Measurements from ENCODE around the gene GPATCH8.

GPATCH8 gene

GRCh38 chr17:44361292-44362260, 141.6 kb downstream of the GPATCH8 start (continued):
- no peak for TF ChIP-seq ZFP37 (tag by site-specific recombination; IDR thresholded peaks at IDR 0.05)
- TF ChIP-seq ZNF324 (tag by site-specific recombination; IDR thresholded peaks at IDR 0.05): no peak
- TF ChIP-seq, protein P1, sequence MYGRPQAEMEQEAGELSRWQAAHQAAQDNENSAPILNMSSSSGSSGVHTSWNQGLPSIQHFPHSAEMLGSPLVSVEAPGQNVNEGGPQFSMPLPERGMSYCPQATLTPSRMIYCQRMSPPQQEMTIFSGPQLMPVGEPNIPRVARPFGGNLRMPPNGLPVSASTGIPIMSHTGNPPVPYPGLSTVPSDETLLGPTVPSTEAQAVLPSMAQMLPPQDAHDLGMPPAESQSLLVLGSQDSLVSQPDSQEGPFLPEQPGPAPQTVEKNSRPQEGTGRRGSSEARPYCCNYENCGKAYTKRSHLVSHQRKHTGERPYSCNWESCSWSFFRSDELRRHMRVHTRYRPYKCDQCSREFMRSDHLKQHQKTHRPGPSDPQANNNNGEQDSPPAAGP (tag by site-specific recombination; IDR thresholded peaks at IDR 0.05): no peak
- peak; percentile 49; the same call in 1 of the 2 replicates for TF ChIP-seq KLF1 (tag by site-specific recombination; IDR thresholded peaks at IDR 0.05)
- 0 out of 2 replicates have a peak, but pooled peaks have one; percentile 20 for TF ChIP-seq SP2 (tag by site-specific recombination; IDR thresholded peaks at IDR 0.05)
- no peak for TF ChIP-seq ZNF843 (tag by site-specific recombination; IDR thresholded peaks at IDR 0.05)
- TF ChIP-seq, protein P2, sequence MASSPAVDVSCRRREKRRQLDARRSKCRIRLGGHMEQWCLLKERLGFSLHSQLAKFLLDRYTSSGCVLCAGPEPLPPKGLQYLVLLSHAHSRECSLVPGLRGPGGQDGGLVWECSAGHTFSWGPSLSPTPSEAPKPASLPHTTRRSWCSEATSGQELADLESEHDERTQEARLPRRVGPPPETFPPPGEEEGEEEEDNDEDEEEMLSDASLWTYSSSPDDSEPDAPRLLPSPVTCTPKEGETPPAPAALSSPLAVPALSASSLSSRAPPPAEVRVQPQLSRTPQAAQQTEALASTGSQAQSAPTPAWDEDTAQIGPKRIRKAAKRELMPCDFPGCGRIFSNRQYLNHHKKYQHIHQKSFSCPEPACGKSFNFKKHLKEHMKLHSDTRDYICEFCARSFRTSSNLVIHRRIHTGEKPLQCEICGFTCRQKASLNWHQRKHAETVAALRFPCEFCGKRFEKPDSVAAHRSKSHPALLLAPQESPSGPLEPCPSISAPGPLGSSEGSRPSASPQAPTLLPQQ (tag by site-specific recombination; IDR thresholded peaks at IDR 0.05): no peak
- no peak for TF ChIP-seq IKZF3 (tag by site-specific recombination; IDR thresholded peaks at IDR 0.05)
- TF ChIP-seq ZNF560 (tag by site-specific recombination; IDR thresholded peaks at IDR 0.05; ENCODE audit: borderline replicate concordance): no peak
- TF ChIP-seq ZNF341 (tag by site-specific recombination; IDR thresholded peaks at IDR 0.05; ENCODE audit: low read depth): peak; percentile 90
- TF ChIP-seq ZNF561 (tag by site-specific recombination; IDR thresholded peaks at IDR 0.05; ENCODE audit: borderline replicate concordance): no peak
- TF ChIP-seq ZNF514 (tag by site-specific recombination; IDR thresholded peaks at IDR 0.05): no peak
- peak; percentile 77; the same call in 1 of the 2 replicates for TF ChIP-seq ZNF394 (tag by site-specific recombination; IDR thresholded peaks at IDR 0.05; ENCODE audit: borderline replicate concordance)
- TF ChIP-seq ZNF629 (tag by site-specific recombination; IDR thresholded peaks at IDR 0.05): no peak
- TF ChIP-seq REST (tag by site-specific recombination; IDR thresholded peaks at IDR 0.05): no peak
- TF ChIP-seq ZNF132 (tag by site-specific recombination; IDR thresholded peaks at IDR 0.05; ENCODE audit: borderline replicate concordance): no peak
- TF ChIP-seq ZNF416 (tag by site-specific recombination; IDR thresholded peaks at IDR 0.05): no peak
- peak; percentile 38 for TF ChIP-seq GLIS1 (tag by site-specific recombination; IDR thresholded peaks at IDR 0.05)
- no peak for TF ChIP-seq ZNF580 (tag by site-specific recombination; IDR thresholded peaks at IDR 0.05)
- TF ChIP-seq, protein P3, sequence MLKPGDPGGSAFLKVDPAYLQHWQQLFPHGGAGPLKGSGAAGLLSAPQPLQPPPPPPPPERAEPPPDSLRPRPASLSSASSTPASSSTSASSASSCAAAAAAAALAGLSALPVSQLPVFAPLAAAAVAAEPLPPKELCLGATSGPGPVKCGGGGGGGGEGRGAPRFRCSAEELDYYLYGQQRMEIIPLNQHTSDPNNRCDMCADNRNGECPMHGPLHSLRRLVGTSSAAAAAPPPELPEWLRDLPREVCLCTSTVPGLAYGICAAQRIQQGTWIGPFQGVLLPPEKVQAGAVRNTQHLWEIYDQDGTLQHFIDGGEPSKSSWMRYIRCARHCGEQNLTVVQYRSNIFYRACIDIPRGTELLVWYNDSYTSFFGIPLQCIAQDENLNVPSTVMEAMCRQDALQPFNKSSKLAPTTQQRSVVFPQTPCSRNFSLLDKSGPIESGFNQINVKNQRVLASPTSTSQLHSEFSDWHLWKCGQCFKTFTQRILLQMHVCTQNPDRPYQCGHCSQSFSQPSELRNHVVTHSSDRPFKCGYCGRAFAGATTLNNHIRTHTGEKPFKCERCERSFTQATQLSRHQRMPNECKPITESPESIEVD (tag by site-specific recombination; IDR thresholded peaks at IDR 0.05): no peak
- 0 out of 2 replicates have a peak, but pooled peaks have one; percentile 10 for TF ChIP-seq GLIS2 (tag by site-specific recombination; IDR thresholded peaks at IDR 0.05)
- TF ChIP-seq, protein P4, sequence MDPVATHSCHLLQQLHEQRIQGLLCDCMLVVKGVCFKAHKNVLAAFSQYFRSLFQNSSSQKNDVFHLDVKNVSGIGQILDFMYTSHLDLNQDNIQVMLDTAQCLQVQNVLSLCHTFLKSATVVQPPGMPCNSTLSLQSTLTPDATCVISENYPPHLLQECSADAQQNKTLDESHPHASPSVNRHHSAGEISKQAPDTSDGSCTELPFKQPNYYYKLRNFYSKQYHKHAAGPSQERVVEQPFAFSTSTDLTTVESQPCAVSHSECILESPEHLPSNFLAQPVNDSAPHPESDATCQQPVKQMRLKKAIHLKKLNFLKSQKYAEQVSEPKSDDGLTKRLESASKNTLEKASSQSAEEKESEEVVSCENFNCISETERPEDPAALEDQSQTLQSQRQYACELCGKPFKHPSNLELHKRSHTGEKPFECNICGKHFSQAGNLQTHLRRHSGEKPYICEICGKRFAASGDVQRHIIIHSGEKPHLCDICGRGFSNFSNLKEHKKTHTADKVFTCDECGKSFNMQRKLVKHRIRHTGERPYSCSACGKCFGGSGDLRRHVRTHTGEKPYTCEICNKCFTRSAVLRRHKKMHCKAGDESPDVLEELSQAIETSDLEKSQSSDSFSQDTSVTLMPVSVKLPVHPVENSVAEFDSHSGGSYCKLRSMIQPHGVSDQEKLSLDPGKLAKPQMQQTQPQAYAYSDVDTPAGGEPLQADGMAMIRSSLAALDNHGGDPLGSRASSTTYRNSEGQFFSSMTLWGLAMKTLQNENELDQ (tag by site-specific recombination; IDR thresholded peaks at IDR 0.05; ENCODE audit: low read depth): no peak
- no peak for TF ChIP-seq KLF8 (tag by site-specific recombination; IDR thresholded peaks at IDR 0.05)
- no peak for TF ChIP-seq ZNF473 (tag by site-specific recombination; IDR thresholded peaks at IDR 0.05)
